Measurements from ENCODE around the gene BEX2. TPM values are rescaled to one million over a fixed set of nuclear protein-coding genes. Genes with fewer than 3 reads are reported as not detected.
A peak's percentile ranks its signal among the peaks of the same experiment; 100 is the strongest.
"Not testable (repeated sequence)": the region's sequence is repeated elsewhere in the genome, so short reads cannot be mapped to it uniquely, and the experiment has no call there.

BEX2 gene
- 17.6 and 19.2 TPM in 2 replicates for total RNA-seq (2014; rRNA removed; shearing (Covaris generic))

DNA sequence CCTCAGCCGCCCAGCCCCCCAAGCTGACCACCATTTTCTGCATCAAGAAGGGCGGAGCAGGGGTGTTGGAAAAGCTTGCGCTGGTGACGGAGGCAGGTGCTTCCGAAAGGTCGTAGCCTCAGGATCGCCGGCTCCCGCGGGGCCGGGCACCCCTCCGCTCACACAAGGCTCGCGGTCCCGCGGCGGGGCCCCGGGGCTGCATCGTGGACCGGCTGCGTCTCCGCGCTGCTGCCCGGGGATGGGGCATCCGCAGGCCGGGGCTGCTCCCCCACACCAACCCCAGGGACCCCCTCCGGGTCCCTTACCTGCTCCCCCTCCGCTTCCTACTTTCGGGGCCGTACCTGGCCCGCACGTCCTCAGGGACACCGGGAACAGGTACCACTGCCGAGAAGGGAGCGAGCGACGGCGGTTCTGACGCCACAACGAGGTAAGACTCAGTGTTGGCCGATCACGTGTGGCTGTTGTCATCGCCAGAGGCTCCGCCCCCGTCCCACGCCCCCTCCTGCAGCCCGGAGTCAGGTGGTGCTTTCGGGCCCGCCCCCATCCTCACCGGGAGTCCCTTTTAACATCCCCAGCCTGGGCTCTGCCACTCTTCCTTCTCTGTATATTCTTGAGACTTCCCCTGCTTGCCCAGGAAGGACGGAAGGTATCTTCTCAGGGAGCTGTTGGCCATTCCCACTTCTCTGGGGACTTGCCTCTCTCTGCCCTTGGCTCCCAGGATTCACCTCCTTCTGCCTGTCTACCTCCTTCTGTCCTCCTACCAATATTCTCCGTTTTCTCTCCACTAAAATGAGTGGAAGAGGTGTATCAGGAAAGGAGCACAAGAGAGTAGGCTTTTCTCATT lies at the start of gene BEX2:
TSS of gene BEX2 (minus strand) at position 436 of the 844 bp plus-strand sequence. CDS start 1,014 bp downstream, outside the sequence.
- peak; percentile 73 for DNase-seq (ENCODE audit: low spot score)

DNA sequence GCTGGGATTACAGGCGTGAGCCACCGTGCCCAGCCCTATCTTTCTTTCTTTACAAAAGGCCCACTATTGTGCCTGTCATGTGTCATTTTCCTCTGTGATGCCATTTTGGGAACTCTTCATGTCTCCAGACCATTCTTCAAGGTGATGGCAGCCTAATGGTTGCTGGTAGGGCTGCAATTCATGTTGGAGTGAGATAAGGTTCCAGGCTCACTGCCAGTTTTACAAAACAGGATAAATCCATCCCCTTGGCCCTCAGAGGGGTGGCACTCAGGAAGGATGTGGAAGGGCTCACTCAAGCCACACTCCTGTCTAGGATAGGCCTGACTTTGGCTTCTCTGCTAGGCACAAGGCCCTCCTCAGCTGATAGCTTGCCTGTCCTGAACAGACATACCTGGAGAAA lies 49.3 kb upstream of the BEX2 start:
- no peak for DNase-seq (ENCODE audit: low spot score)

DNA sequence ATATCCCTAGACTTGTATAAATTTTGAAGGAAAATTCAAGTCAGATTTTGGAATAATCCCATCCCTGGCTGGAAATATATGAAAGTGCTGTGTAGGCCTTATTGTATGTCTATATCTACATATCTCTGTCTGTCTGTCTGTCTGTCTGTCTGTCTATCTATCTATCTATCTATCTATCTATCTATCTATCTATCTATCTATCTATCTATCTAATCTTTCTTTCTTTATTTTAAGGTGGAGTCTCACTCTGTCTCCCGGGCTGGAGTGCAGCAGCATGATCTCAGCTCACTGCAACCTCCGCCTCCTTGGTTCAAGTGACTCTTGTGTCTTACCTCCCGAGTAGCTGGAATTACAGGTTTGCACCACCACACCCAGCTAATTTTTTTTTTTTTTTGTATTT lies 48.8 kb upstream of the BEX2 start:
- not testable (repeated sequence) for DNase-seq (ENCODE audit: low spot score)

DNA sequence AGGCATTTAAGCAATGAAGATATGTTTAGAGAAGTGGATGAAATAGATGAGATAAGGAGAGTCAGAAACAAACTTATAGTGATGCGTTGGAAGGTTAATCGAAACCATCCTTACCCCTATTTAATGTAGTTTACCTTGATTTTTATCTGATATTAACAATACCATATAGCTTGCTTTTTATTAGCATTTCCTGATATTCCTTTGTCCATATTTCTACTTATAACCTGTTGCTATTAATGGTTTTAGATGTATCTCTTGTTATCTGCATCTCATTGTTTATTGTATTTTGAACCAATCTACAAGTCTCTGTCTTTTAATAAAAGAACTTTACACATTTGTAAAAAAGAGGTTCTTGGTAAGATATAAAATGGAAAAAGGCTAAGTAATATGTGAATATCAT lies 47.1 kb upstream of the BEX2 start:
- no peak for DNase-seq (ENCODE audit: low spot score)

DNA sequence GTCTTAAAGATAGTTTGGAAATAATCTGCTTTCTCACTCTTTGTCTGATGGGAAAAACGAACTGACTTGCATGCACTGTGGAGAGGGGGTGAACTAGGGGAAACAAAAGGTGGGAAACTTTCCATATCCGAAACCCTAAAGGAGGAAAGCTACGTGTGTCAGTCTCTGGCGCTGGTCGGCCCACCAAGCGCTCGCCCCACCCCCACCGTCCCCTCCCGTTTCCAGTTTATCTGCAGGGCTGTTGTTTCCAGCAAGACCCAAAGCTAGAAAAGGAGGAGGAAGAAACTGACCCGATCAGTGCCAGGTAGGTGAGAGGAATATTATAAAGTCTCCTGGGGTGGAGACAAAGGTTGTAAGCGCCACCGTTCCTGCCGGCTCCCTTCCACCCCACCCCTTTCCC lies 46.1 kb upstream of the BEX2 start:
- DNase-seq (ENCODE audit: low spot score): no peak

DNA sequence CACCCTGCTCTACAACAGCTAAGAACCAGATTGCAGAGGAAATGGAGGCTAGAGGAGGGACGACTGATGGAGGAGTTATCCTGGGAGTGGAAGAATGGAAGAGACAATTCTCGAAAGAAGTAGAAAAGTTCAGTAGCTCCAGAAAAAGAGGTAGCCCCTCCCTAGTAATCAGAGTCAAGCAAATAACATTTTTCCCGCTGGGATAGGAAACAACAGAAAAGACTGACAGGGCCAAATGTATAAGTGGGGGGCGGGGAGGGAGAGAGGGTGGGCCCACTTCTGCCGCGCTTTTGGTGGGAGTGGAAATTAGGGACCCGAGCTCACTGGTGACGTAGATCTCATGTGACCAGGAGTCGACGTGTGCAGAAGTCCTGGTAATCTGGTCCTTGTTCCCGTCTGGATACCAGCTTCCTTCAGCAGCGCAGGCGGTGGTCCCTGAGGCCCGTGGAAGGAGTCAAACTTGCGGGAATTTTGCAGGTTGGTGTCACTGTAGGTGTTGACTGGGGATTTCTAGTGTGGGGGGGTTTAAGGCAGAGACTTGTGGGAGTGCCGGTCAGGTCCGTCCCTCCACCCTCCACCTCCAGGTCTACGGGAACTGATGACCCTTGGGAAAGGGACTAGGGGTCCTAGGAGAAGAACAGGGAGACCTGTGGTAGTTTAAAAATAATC lies 45.5 kb upstream of the BEX2 start, which contains the start of gene TCEAL9:
TSS of gene TCEAL9 (plus strand) at position 377 of the 669 bp plus-strand sequence. CDS start 1,179 bp downstream, outside the sequence.
- DNase-seq (ENCODE audit: low spot score): peak; percentile 79

DNA sequence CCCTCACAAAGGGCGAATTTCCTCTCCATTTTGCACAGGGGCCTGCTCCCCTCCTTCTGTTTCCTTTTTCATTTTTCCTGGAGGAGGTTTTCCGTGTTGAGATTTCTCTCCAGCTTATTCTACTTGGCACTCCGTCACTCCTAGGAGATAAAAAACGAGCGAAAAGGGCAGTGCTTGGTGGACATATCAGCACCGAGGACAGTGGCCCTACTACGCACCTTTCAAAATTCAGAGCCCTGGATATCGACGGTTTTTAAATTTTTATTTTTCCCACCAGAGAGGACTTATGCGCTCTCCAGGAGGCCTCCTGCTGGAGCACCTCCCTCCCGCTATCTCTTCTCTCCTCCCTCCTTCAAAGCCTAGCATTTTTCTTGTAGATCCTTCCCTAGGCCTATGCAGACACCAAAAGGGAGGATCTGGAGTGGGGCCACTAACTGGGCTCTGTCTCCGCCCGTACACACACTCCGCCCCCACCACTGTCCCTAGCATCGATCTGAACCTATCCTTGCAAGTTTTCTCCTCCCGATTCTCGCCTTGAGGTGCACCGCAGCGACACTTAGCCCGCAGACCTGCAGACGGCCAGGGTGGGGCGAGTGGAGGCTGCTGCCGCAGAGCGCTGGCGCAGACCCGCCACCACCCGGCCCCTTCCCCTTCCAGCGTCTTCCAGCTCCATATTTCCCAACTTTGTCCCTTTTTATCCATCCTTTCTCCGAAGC lies 37.0 kb upstream of the BEX2 start:
- no peak for DNase-seq (ENCODE audit: low spot score)

DNA sequence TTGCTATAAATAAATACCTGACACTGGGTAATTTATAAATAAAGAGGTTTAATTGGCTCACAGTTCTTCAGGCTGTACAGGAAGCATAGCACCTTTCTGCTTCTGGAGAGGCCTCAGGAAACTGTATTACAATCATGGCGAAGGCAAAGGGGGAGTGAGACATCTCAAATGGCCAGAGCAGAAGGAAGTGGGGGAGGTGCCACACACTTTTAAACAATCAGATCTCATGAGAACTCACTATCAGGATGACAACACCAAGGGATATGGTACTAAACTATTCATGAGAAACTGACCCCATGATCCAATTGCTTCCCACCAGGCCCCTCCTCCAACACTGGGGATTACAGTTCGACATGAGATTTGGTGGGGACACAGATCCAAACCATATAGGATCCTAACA lies 33.8 kb upstream of the BEX2 start:
- no peak for DNase-seq (ENCODE audit: low spot score)

DNA sequence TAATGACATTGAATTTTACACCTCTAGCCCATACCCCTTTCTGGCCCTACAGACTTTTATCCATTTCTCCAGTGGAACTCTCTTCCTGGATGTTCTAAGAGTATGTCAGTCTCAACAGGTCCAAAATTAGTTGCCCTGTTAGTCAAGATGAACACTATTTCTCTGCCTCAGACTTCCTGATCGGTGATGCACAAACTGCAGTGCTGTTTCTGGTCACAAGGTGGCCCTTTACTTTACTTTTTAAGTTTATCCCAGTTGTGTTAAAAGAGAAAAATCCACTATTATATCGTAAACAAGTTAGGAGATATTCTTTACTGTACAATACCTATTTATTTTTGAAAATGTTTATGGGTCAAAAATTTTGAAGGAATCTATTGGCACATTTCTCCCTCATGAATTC lies 32.3 kb upstream of the BEX2 start:
- DNase-seq (ENCODE audit: low spot score): no peak

DNA sequence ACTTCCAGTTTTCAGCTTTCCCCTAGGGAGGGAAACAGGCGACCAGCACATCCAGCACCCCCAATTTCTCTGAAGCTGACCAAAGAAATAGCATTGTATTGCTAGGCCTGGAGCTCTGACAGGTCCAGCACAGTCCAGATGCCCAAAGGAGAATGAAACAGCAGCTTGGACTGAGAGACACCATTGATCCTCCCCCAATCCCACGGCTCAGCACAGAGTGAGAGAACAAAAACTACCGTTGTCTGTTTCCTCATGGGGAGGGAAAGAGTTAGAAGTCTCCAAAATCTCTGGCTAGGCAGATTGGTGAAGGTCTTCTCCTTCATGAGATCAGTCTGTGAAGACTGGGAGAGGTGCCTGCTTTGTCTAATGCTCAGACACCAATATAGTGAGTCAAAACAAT lies 27.9 kb upstream of the BEX2 start:
- no peak for DNase-seq (ENCODE audit: low spot score)

DNA sequence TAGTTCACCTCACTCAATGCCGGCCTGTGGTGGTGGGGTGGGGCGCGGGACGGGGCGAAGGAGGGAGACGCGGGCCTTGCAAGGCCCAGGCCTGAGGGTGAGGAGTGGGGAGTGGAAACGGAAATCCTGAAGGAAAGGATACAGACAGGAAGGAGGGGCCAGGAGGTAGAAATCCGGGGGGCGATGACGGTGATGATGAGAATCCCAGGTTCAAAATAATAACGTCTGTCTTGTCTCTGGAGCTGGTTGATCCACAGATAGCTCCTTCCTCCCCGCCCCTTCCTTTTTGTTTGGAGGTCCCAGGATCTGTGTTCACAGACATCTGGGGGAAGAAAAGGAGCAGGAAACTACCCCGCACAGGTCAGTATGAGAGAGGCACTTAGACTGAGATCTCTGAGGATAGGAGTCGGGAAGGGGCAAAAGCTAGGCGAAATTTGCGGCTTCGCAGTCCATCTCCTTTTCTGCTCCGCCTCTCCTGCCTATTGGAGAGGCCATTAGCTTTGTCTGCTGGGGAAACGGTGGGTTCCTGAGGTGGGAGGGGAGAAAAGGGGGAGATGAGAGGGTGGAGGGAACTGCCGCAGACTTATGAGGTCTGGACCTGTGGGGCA lies 20.0 kb upstream of the BEX2 start:
- no peak for DNase-seq (ENCODE audit: low spot score)

DNA sequence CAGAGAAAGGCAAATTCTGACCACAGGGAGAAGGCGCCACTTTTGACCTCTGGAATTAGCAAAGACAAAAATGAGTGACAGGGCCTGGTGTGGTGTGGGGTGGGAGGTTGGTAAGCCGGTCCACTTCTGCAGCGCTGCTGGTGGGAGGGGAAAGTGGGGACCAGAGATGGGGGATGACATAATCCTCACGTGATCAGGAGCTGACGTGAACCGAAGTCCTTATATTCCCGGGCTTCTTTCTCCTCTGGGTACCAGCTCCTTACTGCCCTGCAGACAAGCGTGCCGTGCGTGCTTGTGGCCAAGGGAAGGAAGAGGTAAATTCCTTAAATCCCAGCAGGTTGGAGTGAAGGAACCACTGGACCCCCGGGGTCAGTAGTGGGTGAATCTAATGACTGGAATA lies 19.2 kb upstream of the BEX2 start, which contains the start of gene TCEAL7:
TSS of gene TCEAL7 (plus strand) at position 249 of the 400 bp plus-strand sequence. CDS start 1,165 bp downstream, outside the sequence.
- peak; percentile 21 for DNase-seq (ENCODE audit: low spot score)

DNA sequence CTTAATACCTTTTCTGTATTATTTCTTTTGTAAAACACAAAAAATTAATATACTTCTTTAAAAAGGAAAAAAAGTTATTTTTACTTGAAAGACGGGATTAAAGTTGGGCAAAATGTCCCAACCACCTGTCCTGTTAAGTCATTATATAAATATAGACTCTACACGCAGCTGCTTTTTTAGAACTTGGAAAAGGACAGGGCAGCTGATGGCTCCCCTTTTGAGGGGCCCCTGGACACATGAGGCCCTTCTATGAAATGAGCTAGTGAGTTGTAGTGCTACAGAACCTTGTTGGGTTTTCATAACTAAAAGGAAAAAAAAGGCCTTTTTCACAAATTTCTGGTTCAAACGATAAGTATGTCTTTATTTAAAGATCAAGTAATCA lies 600 bp upstream of the BEX2 start:
- DNase-seq (ENCODE audit: low spot score): no peak

DNA sequence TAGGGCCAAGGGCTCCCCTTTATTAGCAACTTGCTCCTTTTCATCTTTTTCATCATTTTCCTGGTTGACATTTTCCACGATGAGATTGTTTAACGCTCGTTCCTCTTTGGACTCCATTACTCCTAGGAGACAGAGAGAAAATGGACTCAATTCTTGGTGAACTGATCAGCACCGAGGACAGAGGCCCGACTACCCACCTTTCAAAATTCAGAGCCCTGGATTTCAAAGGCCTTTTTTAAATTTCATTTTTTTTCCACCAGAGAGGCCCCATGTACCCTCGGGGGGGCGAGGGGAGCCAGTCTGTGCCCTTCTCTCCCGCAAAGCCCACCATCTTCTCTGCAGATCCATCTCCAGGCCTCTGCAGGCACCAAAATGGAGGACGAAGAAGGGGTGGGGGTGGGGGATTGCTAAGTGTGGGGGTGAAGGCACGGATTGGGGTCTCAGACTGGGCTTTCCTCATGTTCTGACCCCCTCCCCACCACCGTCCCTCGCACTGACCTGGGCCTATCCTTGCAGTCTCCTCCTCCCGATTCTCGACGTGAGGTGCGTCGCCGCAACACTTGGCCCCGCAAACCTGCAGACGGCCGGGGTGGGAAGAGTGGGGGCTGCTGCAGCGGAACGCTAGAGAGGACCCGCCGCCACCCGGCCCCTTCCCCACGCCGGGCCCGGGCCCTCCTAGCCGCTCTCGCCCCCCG lies 783 bp downstream of the BEX2 start:
- DNase-seq (ENCODE audit: low spot score): no peak

DNA sequence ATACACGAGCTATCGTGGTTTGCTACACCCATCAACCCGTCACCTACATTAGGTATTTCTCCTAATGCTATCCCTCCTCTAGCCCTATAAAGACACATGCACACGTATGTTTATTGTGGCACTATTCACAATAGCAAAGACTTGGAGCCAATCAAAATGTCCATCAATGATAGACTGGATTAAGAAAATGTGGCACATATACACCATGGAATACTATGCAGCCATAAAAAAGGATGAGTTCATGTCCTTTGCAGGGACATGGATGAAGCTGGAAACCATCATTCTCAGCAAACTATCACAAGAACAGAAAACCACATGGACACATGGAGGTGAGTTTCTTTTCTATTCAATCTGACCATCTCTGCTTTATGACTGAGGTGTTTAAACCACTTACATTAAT lies 5.1 kb downstream of the BEX2 start:
- not testable (repeated sequence) for DNase-seq (ENCODE audit: low spot score)

DNA sequence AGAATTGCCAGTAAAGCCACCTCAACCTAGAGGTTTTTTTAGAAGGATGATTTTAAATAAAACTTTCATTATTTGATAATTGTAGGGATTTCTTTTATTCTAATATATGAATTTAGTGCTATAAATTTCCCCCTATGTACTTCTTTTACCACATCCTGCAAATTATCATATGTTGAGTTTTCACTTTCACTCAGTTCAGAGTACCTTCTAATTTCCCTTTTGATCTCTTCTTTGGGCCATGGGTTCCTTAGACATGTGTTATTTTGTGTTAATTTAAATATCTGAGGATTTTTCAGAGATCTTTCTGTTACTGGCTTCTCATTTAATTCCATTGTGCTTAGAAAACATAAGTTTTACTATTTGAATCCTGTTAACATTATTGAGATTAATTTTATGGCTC lies 6.1 kb downstream of the BEX2 start:
- no peak for DNase-seq (ENCODE audit: low spot score)

DNA sequence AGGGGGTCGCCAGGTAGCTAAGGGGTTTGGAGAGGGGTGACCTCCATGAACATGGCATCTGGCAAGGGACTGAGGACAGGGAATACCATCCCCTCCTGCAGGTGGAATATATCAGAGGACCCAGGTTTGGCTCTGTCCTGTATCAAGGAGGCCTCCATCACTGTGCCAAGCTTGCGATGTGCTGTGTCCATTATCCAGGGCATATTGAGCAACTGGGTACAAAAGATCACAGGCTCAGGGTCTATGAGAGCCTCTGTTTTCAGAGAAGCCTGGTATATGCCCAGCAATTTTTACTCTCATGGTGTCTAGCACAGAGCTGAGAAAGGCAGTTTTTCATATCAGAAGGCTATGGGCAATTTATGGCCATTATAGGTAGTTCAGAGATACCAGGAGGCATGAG lies 17.7 kb downstream of the BEX2 start:
- DNase-seq (ENCODE audit: low spot score): no peak

DNA sequence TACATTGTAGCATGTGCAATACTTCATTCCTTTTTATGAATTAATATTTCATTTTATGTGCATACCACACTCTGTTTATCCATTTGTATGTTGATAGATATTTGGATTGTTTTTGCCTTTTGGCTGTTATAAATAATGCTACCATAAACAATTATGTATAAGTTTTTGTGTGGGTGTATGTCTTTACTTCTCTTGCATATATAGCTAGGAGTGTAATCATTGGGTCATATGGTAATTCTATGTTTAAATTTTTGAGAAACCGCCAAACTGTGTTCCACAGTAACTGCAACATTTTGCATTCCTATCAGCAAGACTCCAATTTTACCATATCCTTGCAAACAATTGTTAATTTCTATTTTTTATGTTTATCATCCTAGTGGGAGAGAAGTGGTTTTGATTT lies 31.2 kb downstream of the BEX2 start:
- no peak for DNase-seq (ENCODE audit: low spot score)

DNA sequence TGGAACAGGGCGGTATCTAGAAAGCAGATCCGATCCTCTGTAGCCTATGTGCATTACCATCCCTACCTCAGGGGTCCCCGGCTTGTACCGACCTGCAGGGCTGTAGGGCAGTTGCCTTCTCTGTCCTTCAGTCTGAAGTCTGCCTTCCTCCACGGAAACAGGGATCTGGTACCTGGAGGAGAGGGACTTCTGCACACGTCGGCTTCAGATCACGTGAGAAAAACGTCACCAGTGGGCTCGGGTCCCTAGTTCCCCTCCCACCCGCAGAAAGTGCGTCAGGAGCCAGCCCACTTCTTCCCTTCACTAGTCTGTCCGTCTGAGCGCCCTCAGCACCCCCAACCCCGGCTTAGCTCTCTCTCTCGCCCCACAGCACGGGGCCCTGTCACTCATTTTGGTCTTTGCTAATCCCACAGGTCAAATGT lies 34.2 kb downstream of the BEX2 start, which contains the start of gene TCEAL5:
TSS of gene TCEAL5 (minus strand) at position 170 of the 422 bp plus-strand sequence. CDS start 2,187 bp downstream, outside the sequence.
- no peak for DNase-seq (ENCODE audit: low spot score)

DNA sequence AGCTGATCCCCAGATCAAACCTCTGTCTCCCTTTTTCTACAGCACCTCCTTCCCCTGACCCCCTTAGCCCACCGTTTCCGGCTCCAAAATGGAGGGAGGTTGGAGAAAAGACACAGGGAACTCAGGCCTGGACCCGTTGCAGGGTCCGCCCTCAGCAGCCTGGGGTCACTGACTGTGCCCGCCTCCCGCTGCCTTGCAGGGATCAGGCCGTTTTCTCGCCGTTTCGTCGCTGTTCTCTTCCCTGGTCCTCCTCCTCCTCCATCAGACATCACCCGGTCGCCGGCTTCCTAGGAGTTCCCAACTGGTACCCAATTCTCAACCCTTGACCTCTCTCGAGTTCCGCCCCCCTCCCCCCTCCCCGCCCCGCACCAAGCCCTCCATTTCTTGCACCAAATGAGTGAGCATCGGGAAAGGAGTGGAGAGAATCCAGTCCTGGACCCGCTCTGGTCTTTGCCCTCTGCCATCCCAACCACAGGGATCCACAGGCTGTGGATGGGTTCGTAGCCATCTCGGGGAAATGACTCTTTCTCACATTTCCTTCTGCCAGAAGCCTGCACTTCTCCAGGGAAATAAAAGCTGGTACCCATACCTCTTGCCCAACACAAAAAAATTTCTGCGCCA lies 34.7 kb downstream of the BEX2 start:
- no peak for DNase-seq (ENCODE audit: low spot score)

DNA sequence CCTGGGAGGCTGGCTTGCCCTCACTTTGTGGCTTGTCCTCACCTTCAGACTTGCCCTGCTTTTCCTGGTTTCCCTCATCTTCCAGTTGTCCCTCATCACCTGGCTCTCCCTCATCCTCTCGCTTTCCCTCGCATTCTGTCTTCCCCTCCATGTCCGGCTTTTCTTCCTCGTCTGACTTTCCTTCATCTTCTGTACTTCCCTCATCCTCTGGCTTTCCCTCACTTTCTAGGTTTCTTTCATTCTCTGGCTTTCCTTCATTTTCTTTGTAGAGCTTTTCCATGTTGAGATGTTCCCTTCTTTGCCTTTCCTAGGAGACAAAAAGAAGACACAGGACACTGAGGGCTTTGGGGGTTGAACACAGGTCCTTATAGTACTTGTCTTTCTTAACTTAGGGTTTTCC lies 36.5 kb downstream of the BEX2 start:
- DNase-seq (ENCODE audit: low spot score): no peak

Data from H4 (cell line).